K562 (cell line): ENCODE data around the gene ZFHX2.
"Not testable (repeated sequence)": the region's sequence is repeated elsewhere in the genome, so short reads cannot be mapped to it uniquely, and the experiment has no call there.

Source experiments
- BRF2 ChIP-seq: IDR thresholded peaks from 3 replicates; pipeline ENCODE4 v1.6.1; 2011; ENCODE audit warnings: borderline replicate concordance, mild to moderate bottlenecking; ENCODE audit not compliant: insufficient read length, insufficient read depth
- CBFB ChIP-seq: sonication (generic); formaldehyde crosslinking; IDR thresholded peaks from 2 replicates; pipeline ENCODE4 v1.4.0; 2020; ENCODE audit warnings: mild to moderate bottlenecking, missing genetic modification reagents
- CEBPZ ChIP-seq: fragments of 150-350 bp; IDR thresholded peaks from 2 replicates; pipeline ENCODE4 v1.6.1; 2014; ENCODE audit warnings: low read depth, mild to moderate bottlenecking, low read length, borderline replicate concordance
- KLF10 ChIP-seq: fragments of 250-450 bp; sonication (Bioruptor Pico); IDR thresholded peaks from 2 replicates; pipeline ENCODE4 v1.6.1; 2021; ENCODE audit warnings: matching md5 sums
- L3MBTL2 ChIP-seq: fragments of 450-650 bp; IDR thresholded peaks from 2 replicates; pipeline ENCODE4 v1.6.1; 2016; ENCODE audit warnings: mild to moderate bottlenecking, moderate library complexity
- RBM25 ChIP-seq: fragments of 200-400 bp; formaldehyde crosslinking; IDR thresholded peaks from 2 replicates; pipeline ENCODE4 v1.6.1; 2018; ENCODE audit warnings: low read length, low read depth, moderate library complexity; ENCODE audit not compliant: severe bottlenecking
- TAF1 ChIP-seq: IDR thresholded peaks from 2 replicates; pipeline ENCODE4 v1.6.1; 2011; ENCODE audit warnings: mild to moderate bottlenecking, low read length, moderate library complexity; ENCODE audit not compliant: insufficient read depth, control insufficient read depth, severe bottlenecking; ENCODE audit errors: extremely low read depth
- ZNF121 ChIP-seq: sonication (generic); formaldehyde crosslinking; conservative IDR thresholded peaks from 2 replicates; pipeline ENCODE4 v1.8.0; 2022; ENCODE audit warnings: missing genetic modification reagents
- ZNF175 ChIP-seq: fragments of 200-800 bp; sonication (Bioruptor generic); IDR thresholded peaks from 2 replicates; pipeline ENCODE4 v1.6.1; 2016; ENCODE audit warnings: low read depth, mild to moderate bottlenecking, missing genetic modification characterization, missing compliant biosample characterization
- TF ChIP-seq, protein P1 (sequence below), 3 experiments: IDR thresholded peaks in 2 of 3; conservative IDR thresholded peaks in 1 of 3; 2 replicates each; pipeline ENCODE4 v1.5.1; 2011 to 2012; ENCODE audit warnings: low read length in 3 of 3, mild to moderate bottlenecking in 3 of 3, control low read depth in 2 of 3, improper control_type of control experiment in 1 of 3, inconsistent platforms in 1 of 3, low read depth in 1 of 3, mixed read lengths in 1 of 3, moderate library complexity in 1 of 3; ENCODE audit not compliant: insufficient read depth in 2 of 3

- TF ChIP-seq CBFB (CRISPR knock-in tag); TAF1; RBM25; BRF2; CEBPZ; L3MBTL2; KLF10 (CRISPR knock-in tag); ZNF175 (CRISPR knock-in tag); ZNF121 (CRISPR knock-in tag): not testable (repeated sequence)
- TF ChIP-seq, protein P1, sequence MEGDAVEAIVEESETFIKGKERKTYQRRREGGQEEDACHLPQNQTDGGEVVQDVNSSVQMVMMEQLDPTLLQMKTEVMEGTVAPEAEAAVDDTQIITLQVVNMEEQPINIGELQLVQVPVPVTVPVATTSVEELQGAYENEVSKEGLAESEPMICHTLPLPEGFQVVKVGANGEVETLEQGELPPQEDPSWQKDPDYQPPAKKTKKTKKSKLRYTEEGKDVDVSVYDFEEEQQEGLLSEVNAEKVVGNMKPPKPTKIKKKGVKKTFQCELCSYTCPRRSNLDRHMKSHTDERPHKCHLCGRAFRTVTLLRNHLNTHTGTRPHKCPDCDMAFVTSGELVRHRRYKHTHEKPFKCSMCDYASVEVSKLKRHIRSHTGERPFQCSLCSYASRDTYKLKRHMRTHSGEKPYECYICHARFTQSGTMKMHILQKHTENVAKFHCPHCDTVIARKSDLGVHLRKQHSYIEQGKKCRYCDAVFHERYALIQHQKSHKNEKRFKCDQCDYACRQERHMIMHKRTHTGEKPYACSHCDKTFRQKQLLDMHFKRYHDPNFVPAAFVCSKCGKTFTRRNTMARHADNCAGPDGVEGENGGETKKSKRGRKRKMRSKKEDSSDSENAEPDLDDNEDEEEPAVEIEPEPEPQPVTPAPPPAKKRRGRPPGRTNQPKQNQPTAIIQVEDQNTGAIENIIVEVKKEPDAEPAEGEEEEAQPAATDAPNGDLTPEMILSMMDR (IDR thresholded peaks at IDR 0.05 in 2 of 3, conservative IDR thresholded peaks at IDR 0.05 in 1 of 3; ENCODE audit: insufficient read depth in 2 of 3, low read depth in 1 of 3, low read length in 3 of 3): not testable (repeated sequence)
Observed at GRCh38 chr14:23536906-23537305, 14.7 kb downstream of the ZFHX2 start.
